Breast epithelium (tissue), 4 donors: ENCODE data around the gene CD99. TPM values are rescaled to one million over a fixed set of nuclear protein-coding genes. Genes with fewer than 3 reads are reported as not detected.

Experiments used
- DNase-seq, 2 donors: peaks; one replicate each; pipeline ENCODE4 v3.0.0-alpha.2; 2019; ENCODE audit warnings: low spot score in 2 of 2
- H3K27ac ChIP-seq, 2 donors: fragments of 200-600 bp; sonication (generic) in 1 of 2; one replicate each; pipeline ENCODE4 v1.5.1; 2016 to 2019; ENCODE audit warnings: mild to moderate bottlenecking in 1 of 2
- H3K27me3 ChIP-seq, 2 donors: fragments of 200-600 bp; sonication (generic) in 1 of 2; one replicate each; pipeline versions ENCODE4 v1.5.1 to v1.6.0; 2017 to 2019; ENCODE audit warnings: control low read depth in 1 of 2, mild to moderate bottlenecking in 1 of 2
- H3K36me3 ChIP-seq: fragments of 200-600 bp; one replicate; pipeline ENCODE4 v1.5.1; 2019
- H3K4me1 ChIP-seq, 2 donors: fragments of 200-600 bp; sonication (generic); one replicate each; pipeline ENCODE4 v1.5.1; 2016 to 2019; ENCODE audit warnings: control low read depth in 1 of 2
- H3K4me3 ChIP-seq, 3 donors: fragments of 200-600 bp; sonication (generic); 1 replicate in 2 of 3; 2 replicates in 1 of 3; pipeline ENCODE4 v1.5.1; 2016 to 2019; ENCODE audit warnings: mild to moderate bottlenecking in 3 of 3, moderate library complexity in 2 of 3
- H3K9me3 ChIP-seq, 2 donors: fragments of 200-600 bp; sonication (generic) in 1 of 2; one replicate each; pipeline ENCODE4 v1.5.1; 2016 to 2019; ENCODE audit warnings: control low read depth in 1 of 2
- CTCF ChIP-seq, 3 donors: fragments of 450-650 bp; IDR thresholded peaks; one replicate each; pipeline ENCODE4 v1.5.1; 2016 to 2017; ENCODE audit warnings: antibody characterized with exemption in 3 of 3, mild to moderate bottlenecking in 3 of 3, moderate library complexity in 3 of 3
- POLR2A ChIP-seq: fragments of 450-650 bp; IDR thresholded peaks from one replicate; pipeline ENCODE4 v1.6.1; 2016; ENCODE audit warnings: antibody characterized with exemption, mild to moderate bottlenecking, moderate library complexity
- POLR2AphosphoS5 ChIP-seq, 3 donors: sonication (generic); formaldehyde crosslinking; IDR thresholded peaks; one replicate each; pipeline ENCODE4 v1.6.1; 2017; ENCODE audit warnings: antibody characterized with exemption in 3 of 3
- intact Hi-C: fragments of 100-400 bp; cut with DNase I; formaldehyde crosslinking; loops from one replicate; pipeline ENCODE4 v1.15.1; 2023; ENCODE audit warnings: low total_unique reads
- total RNA-seq, 3 donors: library from RNA; depleted of rRNA; stranded (reverse); fragments of >200 nt; gene quantifications; one replicate each; pipeline ENCODE4 v1.1.0, GENCODE V29; 2016

Gene CD99
- total RNA-seq, 3 donors from 2014 or later = 96.3 to 536 (median 142) TPM

DNA sequence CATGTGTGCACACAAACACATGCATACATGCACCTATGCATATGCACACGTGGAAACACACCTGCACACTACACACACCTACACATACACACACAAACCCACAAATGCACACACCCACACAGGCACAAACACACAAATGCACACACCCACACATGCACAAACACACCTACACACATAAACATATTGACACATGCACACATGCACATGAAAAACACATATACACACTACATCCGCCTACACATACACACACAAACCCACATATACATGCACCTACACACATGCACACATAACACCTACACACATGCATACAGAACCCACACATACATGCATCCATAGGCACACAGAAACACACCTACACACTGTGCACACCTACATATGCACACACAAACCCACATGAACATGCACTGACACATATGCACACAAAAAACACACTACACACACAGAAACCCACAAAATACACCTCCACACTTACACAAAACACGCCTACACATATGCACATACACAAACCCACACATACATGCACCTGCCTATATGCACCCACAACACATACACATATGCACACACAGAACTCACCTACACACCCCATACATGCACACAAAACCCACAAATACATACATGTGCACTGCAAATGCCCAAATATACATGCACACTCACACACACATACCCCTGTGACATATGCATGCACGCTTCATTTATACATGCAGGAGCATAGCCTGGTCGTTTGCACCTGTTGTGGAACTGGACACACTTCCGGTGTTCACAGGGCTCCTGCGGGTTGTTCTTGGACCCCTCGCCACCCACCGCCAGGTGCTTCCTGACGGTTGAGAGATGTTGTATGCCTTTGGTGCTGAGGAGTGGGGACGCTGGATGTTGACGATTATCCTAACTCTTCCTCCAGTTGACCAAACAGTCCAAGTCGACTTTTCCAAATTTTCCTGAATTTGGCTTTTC is 22.1 kb downstream of the CD99 start:
- Histone ChIP-seq H3K27ac (no peak overlapping the region), H3K4me1 (peaks cover 0 to 5% of the 10 kb centered on the region in 2 donors), H3K9me3 (no peaks in the 10 kb centered on the region), H3K4me3 (no peak overlapping the region), H3K27me3 (no peaks in the 10 kb centered on the region), H3K36me3 (no peaks in the 10 kb centered on the region)
- no peak for DNase-seq
- TF ChIP-seq CTCF (IDR thresholded peaks at IDR 0.05) (no peak), POLR2A (no peak), POLR2AphosphoS5 (IDR thresholded peaks at IDR 0.05) (no peak)
- intact Hi-C loops = no loop called here

DNA sequence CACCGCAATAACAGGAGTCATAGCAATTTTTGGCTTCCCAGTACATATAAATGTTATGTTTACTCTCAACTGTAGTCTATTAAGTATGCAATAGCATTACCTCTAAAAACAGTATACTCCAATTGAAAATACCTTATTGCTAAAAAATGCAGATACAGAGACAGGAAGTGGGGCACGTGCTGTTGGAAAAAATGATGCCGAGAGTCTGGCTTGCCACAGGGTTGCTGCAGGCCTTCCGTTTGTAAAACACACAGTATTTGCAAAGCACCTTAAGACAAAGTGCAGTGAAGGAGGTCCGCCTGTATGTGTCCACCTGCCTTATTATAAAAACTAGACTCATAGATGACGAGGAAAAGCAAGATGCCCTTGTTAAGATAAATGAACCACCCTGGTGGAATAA is 23.5 kb downstream of the CD99 start:
- TF ChIP-seq CTCF (IDR thresholded peaks at IDR 0.05) = no peak
- no peak for TF ChIP-seq POLR2AphosphoS5 (IDR thresholded peaks at IDR 0.05)
- no peak for TF ChIP-seq POLR2A
- no peaks in the 10 kb centered on the region for H3K36me3 ChIP-seq
- intact Hi-C loops = no loop called here

GRCh38 chrX:2715066-2715600 is 24.0 kb downstream of the CD99 start:
- TF ChIP-seq CTCF (IDR thresholded peaks at IDR 0.05) (no peak), POLR2AphosphoS5 (IDR thresholded peaks at IDR 0.05) (no peak), POLR2A (no peak)
- Histone ChIP-seq H3K4me1 (no peaks in the 10 kb centered on the region), H3K36me3 (no peaks in the 10 kb centered on the region)

More for the DNA sequence above, 23.5 kb downstream of the CD99 start:
- no peak overlapping the region for H3K27ac ChIP-seq
- no peaks in the 10 kb centered on the region for H3K27me3 ChIP-seq
- H3K4me1 ChIP-seq = peaks cover 0 to 5% of the 10 kb centered on the region in 2 donors
- DNase-seq = no peak
- no peak overlapping the region for H3K4me3 ChIP-seq
- no peaks in the 10 kb centered on the region for H3K9me3 ChIP-seq

GRCh38 chrX:2717312-2717711 is 26.2 kb downstream of the CD99 start:
- Histone ChIP-seq H3K27ac (no peak overlapping the region), H3K27me3 (no peaks in the 10 kb centered on the region), H3K36me3 (no peaks in the 10 kb centered on the region), H3K4me1 (no peaks in the 10 kb centered on the region), H3K4me3 (no peak overlapping the region), H3K9me3 (no peaks in the 10 kb centered on the region)
- intact Hi-C loops = no loop called here
- TF ChIP-seq CTCF (IDR thresholded peaks at IDR 0.05) (no peak), POLR2A (no peak), POLR2AphosphoS5 (IDR thresholded peaks at IDR 0.05) (no peak)
- DNase-seq = no peak

More at GRCh38 chrX:2715066-2715600, 24.0 kb downstream of the CD99 start:
- intact Hi-C loops = no loop called here
- H3K27me3 ChIP-seq = no peaks in the 10 kb centered on the region
- DNase-seq = no peak
- H3K4me3 ChIP-seq = no peak overlapping the region
- no peaks in the 10 kb centered on the region for H3K9me3 ChIP-seq
- H3K27ac ChIP-seq = no peak overlapping the region

DNA sequence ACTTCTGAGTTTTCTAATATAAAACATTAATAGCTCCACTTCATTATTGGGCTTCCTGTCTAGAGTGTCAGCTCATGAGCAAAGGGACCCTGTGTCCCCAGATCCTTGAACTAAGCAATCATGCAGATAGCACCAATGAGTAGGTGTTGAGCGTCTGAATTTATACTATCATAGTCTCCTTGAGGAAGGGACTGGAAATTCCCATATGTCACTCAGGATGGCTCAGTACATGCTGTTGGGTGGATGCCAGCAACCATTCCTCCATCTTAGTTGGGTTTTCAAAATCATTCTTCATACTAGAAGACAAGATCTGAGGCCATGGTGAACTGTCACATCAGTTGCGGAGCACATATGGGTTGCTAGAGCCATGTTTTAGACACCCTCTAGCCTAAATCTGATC is 27.7 kb downstream of the CD99 start:
- no peak overlapping the region for H3K4me3 ChIP-seq
- TF ChIP-seq POLR2AphosphoS5 (IDR thresholded peaks at IDR 0.05) = no peak
- no peak for TF ChIP-seq CTCF (IDR thresholded peaks at IDR 0.05)
- no peak for TF ChIP-seq POLR2A
- no peaks in the 10 kb centered on the region for H3K9me3 ChIP-seq
- no peaks in the 10 kb centered on the region for H3K4me1 ChIP-seq
- H3K27me3 ChIP-seq = no peaks in the 10 kb centered on the region
- H3K36me3 ChIP-seq = no peaks in the 10 kb centered on the region
- no peak overlapping the region for H3K27ac ChIP-seq
- DNase-seq = no peak
- intact Hi-C loops = no loop called here
